Measurements from ENCODE around the gene SV2A.

The SV2A gene

GRCh38 chr1:149931212-149931790 is 13.7 kb upstream of the SV2A start:
- DNase-seq (ENCODE audit: low read depth in 2 of 3, low spot score in 2 of 3) = no peak

- no peak for DNase-seq (ENCODE audit: low read depth in 2 of 3, low spot score in 2 of 3)
Observed at GRCh38 chr1:149929856-149930255, 12.2 kb upstream of the SV2A start.

GRCh38 chr1:149928401-149928724 is 10.7 kb upstream of the SV2A start:
- no peak for DNase-seq (ENCODE audit: low read depth in 2 of 3, low spot score in 2 of 3)

GRCh38 chr1:149927563-149928400 is 10.1 kb upstream of the SV2A start, which contains the start of gene SF3B4:
Gene SF3B4, minus strand, starts transcription at chr1:149927803. Its CDS starts 44 bp downstream, at chr1:149927759.
- DNase-seq (ENCODE audit: low read depth in 2 of 3, low spot score in 2 of 3) = peak; percentile 75 to 85 (median 76)

GRCh38 chr1:149927056-149927562 is 9.5 kb upstream of the SV2A start:
- no peak for DNase-seq (ENCODE audit: low read depth in 2 of 3, low spot score in 2 of 3)

GRCh38 chr1:149926296-149926695 is 8.7 kb upstream of the SV2A start:
- no peak for DNase-seq (ENCODE audit: low read depth in 2 of 3, low spot score in 2 of 3)

- no peak for DNase-seq (ENCODE audit: low read depth in 2 of 3, low spot score in 2 of 3)
Observed at GRCh38 chr1:149925751-149926150, 8.1 kb upstream of the SV2A start.

GRCh38 chr1:149925345-149925744 is 7.7 kb upstream of the SV2A start:
- DNase-seq (ENCODE audit: low read depth in 2 of 3, low spot score in 2 of 3) = no peak

- DNase-seq (ENCODE audit: low read depth in 2 of 3, low spot score in 2 of 3) = no peak
Observed at GRCh38 chr1:149923626-149924025, 6.0 kb upstream of the SV2A start.

GRCh38 chr1:149916898-149917252 is 769 bp downstream of the SV2A start:
- no peak for DNase-seq (ENCODE audit: low read depth in 2 of 3, low spot score in 2 of 3)

GRCh38 chr1:149916193-149916897 is 1.3 kb downstream of the SV2A start:
- DNase-seq (ENCODE audit: low read depth in 2 of 3, low spot score in 2 of 3) = no peak

- DNase-seq (ENCODE audit: low read depth in 2 of 3, low spot score in 2 of 3) = no peak
Observed at GRCh38 chr1:149915429-149916192, 2.0 kb downstream of the SV2A start.

- DNase-seq (ENCODE audit: low read depth in 2 of 3, low spot score in 2 of 3) = no peak
Observed at GRCh38 chr1:149914545-149914944, 3.1 kb downstream of the SV2A start.

GRCh38 chr1:149906570-149907075 is 11.0 kb downstream of the SV2A start:
- DNase-seq (ENCODE audit: low read depth in 2 of 3, low spot score in 2 of 3) = no peak

- no peak for DNase-seq (ENCODE audit: low read depth in 2 of 3, low spot score in 2 of 3)
Observed at GRCh38 chr1:149903836-149904491, 13.7 kb downstream of the SV2A start.

GRCh38 chr1:149899460-149900284 is 18.0 kb downstream of the SV2A start, which contains the start of gene BOLA1:
Gene BOLA1, plus strand, starts transcription at chr1:149899568. Its CDS starts 492 bp downstream, at chr1:149900060.
- DNase-seq (ENCODE audit: low read depth in 2 of 3, low spot score in 2 of 3) = peak; percentile 62 to 64 (median 63)

GRCh38 chr1:149896575-149896974 is 21.1 kb downstream of the SV2A start:
- no peak for DNase-seq (ENCODE audit: low read depth in 2 of 3, low spot score in 2 of 3)

GRCh38 chr1:149888999-149889289 is 28.7 kb downstream of the SV2A start:
- no peak for DNase-seq (ENCODE audit: low read depth in 2 of 3, low spot score in 2 of 3)

GRCh38 chr1:149888247-149888998 is 29.2 kb downstream of the SV2A start:
- peak; percentile 41 to 63 (median 62) for DNase-seq (ENCODE audit: low read depth in 2 of 3, low spot score in 2 of 3)

Data from activated CD8-positive, alpha-beta memory T cell treated with anti-CD3 and anti-CD28 coated beads for 48 hours (primary cell).